Measurements from ENCODE around the gene MSH3. TPM values are rescaled to one million over a fixed set of nuclear protein-coding genes. Genes with fewer than 3 reads are reported as not detected.

MSH3 gene
- total RNA-seq (2022): 15.5 and 17.2 TPM in 2 replicates
- percentile 78 among the genes with signal in this experiment for Bru-seq, nascent RNA
- percentile 61 among the genes with signal in this experiment for BruChase-seq, experiment 1, labeled RNA remaining after a 6-hour chase
- BruChase-seq, experiment 2, labeled RNA remaining after a 2-hour chase: percentile 56 among the genes with signal in this experiment
- long read RNA-seq, full-length matches to known transcripts: 8 of 11 reads
- long read RNA-seq, partial matches to known transcripts: 3 of 11 reads
- long read RNA-seq, other reads (novel, unspliced or antisense): 0 of 11 reads

DNA sequence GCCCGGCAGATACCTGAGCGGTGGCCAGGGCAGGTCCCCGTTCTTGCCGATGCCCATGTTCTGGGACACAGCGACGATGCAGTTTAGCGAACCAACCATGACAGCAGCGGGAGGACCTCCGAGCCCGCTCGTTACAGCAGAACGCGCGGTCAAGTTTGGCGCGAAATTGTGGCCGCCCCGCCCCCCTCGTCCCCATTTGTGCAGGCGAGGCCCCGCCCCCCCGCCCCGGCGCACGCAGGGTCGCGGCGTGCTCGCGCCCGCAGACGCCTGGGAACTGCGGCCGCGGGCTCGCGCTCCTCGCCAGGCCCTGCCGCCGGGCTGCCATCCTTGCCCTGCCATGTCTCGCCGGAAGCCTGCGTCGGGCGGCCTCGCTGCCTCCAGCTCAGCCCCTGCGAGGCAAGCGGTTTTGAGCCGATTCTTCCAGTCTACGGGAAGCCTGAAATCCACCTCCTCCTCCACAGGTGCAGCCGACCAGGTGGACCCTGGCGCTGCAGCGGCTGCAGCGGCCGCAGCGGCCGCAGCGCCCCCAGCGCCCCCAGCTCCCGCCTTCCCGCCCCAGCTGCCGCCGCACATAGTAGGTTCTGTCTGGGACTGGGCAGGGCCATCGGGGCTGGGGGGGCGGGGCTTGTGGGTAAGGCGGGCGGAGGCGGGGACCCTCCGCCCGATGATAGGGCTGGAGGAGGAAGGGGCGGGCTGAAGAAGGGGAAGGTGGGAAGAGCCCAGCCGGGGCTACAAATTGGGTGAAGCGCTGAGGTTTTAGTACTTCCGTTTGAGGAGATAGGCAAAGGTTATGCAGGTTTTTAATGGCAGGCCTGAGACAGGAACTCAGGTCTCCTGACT is at the start of gene MSH3, which contains the start of gene DHFR:
TSS of gene MSH3 (plus strand) at position 262 of the 840 bp plus-strand sequence. CDS start at position 338, 76 bp downstream.
TSS of gene DHFR (minus strand) at position 593 of the 840 bp plus-strand sequence. CDS start at position 99, 494 bp downstream.
- TF ChIP-seq, protein P1, sequence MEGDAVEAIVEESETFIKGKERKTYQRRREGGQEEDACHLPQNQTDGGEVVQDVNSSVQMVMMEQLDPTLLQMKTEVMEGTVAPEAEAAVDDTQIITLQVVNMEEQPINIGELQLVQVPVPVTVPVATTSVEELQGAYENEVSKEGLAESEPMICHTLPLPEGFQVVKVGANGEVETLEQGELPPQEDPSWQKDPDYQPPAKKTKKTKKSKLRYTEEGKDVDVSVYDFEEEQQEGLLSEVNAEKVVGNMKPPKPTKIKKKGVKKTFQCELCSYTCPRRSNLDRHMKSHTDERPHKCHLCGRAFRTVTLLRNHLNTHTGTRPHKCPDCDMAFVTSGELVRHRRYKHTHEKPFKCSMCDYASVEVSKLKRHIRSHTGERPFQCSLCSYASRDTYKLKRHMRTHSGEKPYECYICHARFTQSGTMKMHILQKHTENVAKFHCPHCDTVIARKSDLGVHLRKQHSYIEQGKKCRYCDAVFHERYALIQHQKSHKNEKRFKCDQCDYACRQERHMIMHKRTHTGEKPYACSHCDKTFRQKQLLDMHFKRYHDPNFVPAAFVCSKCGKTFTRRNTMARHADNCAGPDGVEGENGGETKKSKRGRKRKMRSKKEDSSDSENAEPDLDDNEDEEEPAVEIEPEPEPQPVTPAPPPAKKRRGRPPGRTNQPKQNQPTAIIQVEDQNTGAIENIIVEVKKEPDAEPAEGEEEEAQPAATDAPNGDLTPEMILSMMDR (IDR thresholded peaks at IDR 0.05; ENCODE audit: unreplicated experiment): no peak
- CTCF ChIA-PET: interaction anchor here (0.6 to 2.4 kb wide), 6 partner anchors 18 to 856 kb away, joined by 3 to 8 read pairs (median 3); no protein-coding TSS in a partner anchor
- no peaks in the 10 kb centered on the region for H3K27me3 Mint-ChIP-seq (ENCODE audit: unreplicated experiment)
- H3K4me3 Mint-ChIP-seq (ENCODE audit: low read depth, unreplicated experiment): peak within 1 kb of the TSS; percentile 80
- intact Hi-C loops (cut with micrococcal nuclease; ENCODE audit: unreplicated experiment): loop anchor here (2.0 kb wide), 1 partner anchor 166 kb away; the partner anchor contains the start of gene FAM151B
- no peaks in the 10 kb centered on the region for H3K9me3 Mint-ChIP-seq (ENCODE audit: low read depth, unreplicated experiment)
- H3K4me1 Mint-ChIP-seq (ENCODE audit: low read depth, unreplicated experiment): peaks cover 23% of the 10 kb centered on the region
- peak within 1 kb of the TSS; percentile 80 for H3K27ac Mint-ChIP-seq (ENCODE audit: unreplicated experiment)
- DNase-seq: peak; percentile 94
- H3K36me3 Mint-ChIP-seq (ENCODE audit: insufficient read depth, unreplicated experiment): peaks cover 30% of the 10 kb centered on the region
- no TSS peak for BruUV-seq (replicated peaks)

DNA sequence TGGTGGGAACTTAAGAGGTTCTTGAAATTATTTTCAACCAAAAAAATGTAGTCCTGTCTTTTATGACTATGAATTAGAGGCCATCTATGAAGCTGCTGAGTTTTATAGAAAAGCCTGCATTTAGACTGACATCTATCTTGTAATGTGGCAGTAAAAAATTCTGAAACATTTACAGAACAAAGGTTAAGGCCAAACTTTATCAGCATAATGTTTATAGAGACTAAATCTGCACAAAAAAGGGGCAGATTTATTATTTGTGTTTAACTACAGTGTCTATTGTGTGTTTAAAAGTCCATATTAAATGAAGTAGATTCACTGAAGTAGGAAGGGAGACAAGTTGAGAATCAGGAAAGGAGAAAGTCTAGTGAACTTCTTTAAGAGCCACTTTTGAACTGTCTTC is 47.1 kb upstream of the MSH3 start:
- TF ChIP-seq, protein P1 (IDR thresholded peaks at IDR 0.05; ENCODE audit: unreplicated experiment): no peak
- Mint-ChIP-seq H3K4me3 (ENCODE audit: low read depth, unreplicated experiment) (no peak overlapping the region), H3K36me3 (ENCODE audit: insufficient read depth, unreplicated experiment) (no peaks in the 10 kb centered on the region), H3K9me3 (ENCODE audit: low read depth, unreplicated experiment) (no peaks in the 10 kb centered on the region), H3K4me1 (ENCODE audit: low read depth, unreplicated experiment) (no peaks in the 10 kb centered on the region), H3K27me3 (ENCODE audit: unreplicated experiment) (no peaks in the 10 kb centered on the region), H3K27ac (ENCODE audit: unreplicated experiment) (no peak overlapping the region)
- DNase-seq: no peak
- BruUV-seq (replicated peaks): no TSS peak
- CTCF ChIA-PET: no interaction called here
- intact Hi-C loops (cut with micrococcal nuclease; ENCODE audit: unreplicated experiment): no loop called here

DNA sequence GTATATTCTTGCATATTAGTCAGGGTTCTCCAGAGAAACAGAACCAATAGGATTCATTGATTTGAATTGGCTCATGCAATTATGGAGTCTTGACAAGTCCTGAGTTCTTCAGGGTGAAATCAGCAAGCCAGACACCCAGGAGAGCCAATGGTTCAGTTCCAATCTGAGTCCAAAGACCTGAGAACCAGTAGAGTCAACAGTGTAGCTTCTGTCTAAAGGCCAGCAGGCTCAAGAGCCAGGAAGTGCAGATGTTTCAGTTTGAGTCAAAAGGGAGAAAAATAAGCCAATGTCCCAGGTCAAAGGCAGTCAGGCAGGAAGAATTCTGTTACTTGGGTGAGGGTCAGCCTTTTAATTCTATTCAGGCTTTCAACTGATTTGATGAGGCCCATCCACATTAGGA is 46.6 kb upstream of the MSH3 start:
- TF ChIP-seq, protein P1 (IDR thresholded peaks at IDR 0.05; ENCODE audit: unreplicated experiment): no peak
- Mint-ChIP-seq H3K36me3 (ENCODE audit: insufficient read depth, unreplicated experiment) (no peaks in the 10 kb centered on the region), H3K27me3 (ENCODE audit: unreplicated experiment) (no peaks in the 10 kb centered on the region), H3K9me3 (ENCODE audit: low read depth, unreplicated experiment) (no peaks in the 10 kb centered on the region), H3K4me1 (ENCODE audit: low read depth, unreplicated experiment) (no peaks in the 10 kb centered on the region), H3K4me3 (ENCODE audit: low read depth, unreplicated experiment) (no peak overlapping the region), H3K27ac (ENCODE audit: unreplicated experiment) (no peak overlapping the region)
- CTCF ChIA-PET: no interaction called here
- intact Hi-C loops (cut with micrococcal nuclease; ENCODE audit: unreplicated experiment): no loop called here
- no TSS peak for BruUV-seq (replicated peaks)
- no peak for DNase-seq

DNA sequence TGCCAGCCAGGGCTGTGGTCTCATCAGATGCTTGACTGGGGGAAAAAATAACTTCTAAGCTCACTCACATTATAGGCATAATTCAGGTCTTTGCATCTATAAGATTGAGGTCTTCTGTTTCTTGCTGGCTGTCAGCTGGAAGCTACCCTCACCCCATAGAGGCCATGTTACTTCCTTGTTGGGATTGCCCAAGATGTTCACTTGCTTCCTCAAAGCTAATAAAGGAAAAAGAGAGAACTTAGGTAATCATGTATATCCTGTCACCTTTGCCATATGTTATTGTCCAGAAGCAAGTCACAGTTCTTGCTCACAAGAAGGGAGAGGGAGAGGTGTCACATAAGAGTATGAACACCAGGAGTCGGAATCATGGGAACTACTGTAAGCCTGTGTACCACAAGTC is 45.7 kb upstream of the MSH3 start:
- H3K4me3 Mint-ChIP-seq (ENCODE audit: low read depth, unreplicated experiment): no peak overlapping the region
- no peaks in the 10 kb centered on the region for H3K9me3 Mint-ChIP-seq (ENCODE audit: low read depth, unreplicated experiment)
- CTCF ChIA-PET: no interaction called here
- no peaks in the 10 kb centered on the region for H3K27me3 Mint-ChIP-seq (ENCODE audit: unreplicated experiment)
- H3K36me3 Mint-ChIP-seq (ENCODE audit: insufficient read depth, unreplicated experiment): no peaks in the 10 kb centered on the region
- DNase-seq: no peak
- H3K4me1 Mint-ChIP-seq (ENCODE audit: low read depth, unreplicated experiment): no peaks in the 10 kb centered on the region
- no TSS peak for BruUV-seq (replicated peaks)
- TF ChIP-seq, protein P1 (IDR thresholded peaks at IDR 0.05; ENCODE audit: unreplicated experiment): no peak
- no peak overlapping the region for H3K27ac Mint-ChIP-seq (ENCODE audit: unreplicated experiment)
- intact Hi-C loops (cut with micrococcal nuclease; ENCODE audit: unreplicated experiment): no loop called here

All from Calu3 (cell line).